H1 (cell line): ENCODE results near the gene MUC22. TPM values are rescaled to one million over a fixed set of nuclear protein-coding genes. Genes with fewer than 3 reads are reported as not detected.

Experiments used
- BCL11A ChIP-seq, 2 experiments: IDR thresholded peaks; one replicate each; pipeline ENCODE4 v1.6.1; 2011; ENCODE audit warnings: low read depth in 2 of 2, low read length in 2 of 2, mild to moderate bottlenecking in 2 of 2
- BRCA1 ChIP-seq: IDR thresholded peaks from 2 replicates; pipeline ENCODE4 v1.6.1; 2012; ENCODE audit warnings: low read depth, low read length, improper control_type of control experiment
- CHD7 ChIP-seq: fragments of 300-600 bp; sonication (generic); IDR thresholded peaks from 2 replicates; pipeline ENCODE4 v1.7.1; 2012; ENCODE audit warnings: low read length, moderate library complexity, mild to moderate bottlenecking, inconsistent platforms; ENCODE audit not compliant: insufficient replicate concordance
- JUND ChIP-seq: IDR thresholded peaks from 2 replicates; pipeline ENCODE4 v1.6.1; 2011; ENCODE audit warnings: mild to moderate bottlenecking, improper control_type of control experiment, low read length
- KDM1A ChIP-seq: fragments of 200-600, 300-600 bp; sonication (generic); IDR thresholded peaks from 2 replicates; pipeline ENCODE4 v1.7.1; 2016; ENCODE audit warnings: mild to moderate bottlenecking, low read length, borderline replicate concordance
- MAFK ChIP-seq: IDR thresholded peaks from 2 replicates; pipeline ENCODE4 v1.6.1; 2012; ENCODE audit warnings: low read depth, mild to moderate bottlenecking, improper control_type of control experiment, low read length
- POLR2AphosphoS5 ChIP-seq: IDR thresholded peaks from 2 replicates; pipeline ENCODE4 v1.6.1; 2011; ENCODE audit warnings: low read depth, low read length
- RNF2 ChIP-seq: fragments of 200-900, 300-1000 bp; sonication (generic); IDR thresholded peaks from 2 replicates; pipeline ENCODE4 v1.7.1; 2016; ENCODE audit warnings: borderline replicate concordance, low read depth, mild to moderate bottlenecking, antibody characterized with exemption, low read length; ENCODE audit not compliant: poor library complexity, severe bottlenecking; ENCODE audit errors: missing control alignments
- USF2 ChIP-seq: IDR thresholded peaks from 2 replicates; pipeline ENCODE4 v1.6.1; 2011; ENCODE audit warnings: low read length, improper control_type of control experiment
- ZNF274 ChIP-seq: IDR thresholded peaks from 2 replicates; pipeline ENCODE4 v1.7.0; 2012; ENCODE audit warnings: low read length, borderline replicate concordance; ENCODE audit errors: extremely low read depth
- polyA plus RNA-seq, 7 experiments: library from polyadenylated mRNA; depleted of rRNA in 3 of 7; stranded (reverse) in 5 of 7; unstranded in 2 of 7; fragments of >200 nt in 5 of 7; fragments of 200-250 nt in 2 of 7; gene quantifications; 1 replicate in 5 of 7; 2 replicates in 1 of 7; 4 replicates in 1 of 7; pipeline versions ENCODE4 v1.2.1 to v1.2.3, GENCODE V29; 2011 to 2013; ENCODE audit warnings: missing spikeins in 2 of 7, mixed read lengths in 2 of 7
- total RNA-seq: library from RNA; stranded (reverse); fragmentation: NEBNext Ultra II Directional; extraction: Animal tissue kit (Norgen Biotek cat#: 25700); gene quantifications from 2 replicates; pipeline ENCODE4 v1.2.1, GENCODE V29; 2021

Gene MUC22
- total and polyA plus RNA-seq, 2 of the 8 experiments (the other 6 are each of a cell fraction or from before 2014, with no cell fraction given): 0.02 TPM; not detected in 1

DNA sequence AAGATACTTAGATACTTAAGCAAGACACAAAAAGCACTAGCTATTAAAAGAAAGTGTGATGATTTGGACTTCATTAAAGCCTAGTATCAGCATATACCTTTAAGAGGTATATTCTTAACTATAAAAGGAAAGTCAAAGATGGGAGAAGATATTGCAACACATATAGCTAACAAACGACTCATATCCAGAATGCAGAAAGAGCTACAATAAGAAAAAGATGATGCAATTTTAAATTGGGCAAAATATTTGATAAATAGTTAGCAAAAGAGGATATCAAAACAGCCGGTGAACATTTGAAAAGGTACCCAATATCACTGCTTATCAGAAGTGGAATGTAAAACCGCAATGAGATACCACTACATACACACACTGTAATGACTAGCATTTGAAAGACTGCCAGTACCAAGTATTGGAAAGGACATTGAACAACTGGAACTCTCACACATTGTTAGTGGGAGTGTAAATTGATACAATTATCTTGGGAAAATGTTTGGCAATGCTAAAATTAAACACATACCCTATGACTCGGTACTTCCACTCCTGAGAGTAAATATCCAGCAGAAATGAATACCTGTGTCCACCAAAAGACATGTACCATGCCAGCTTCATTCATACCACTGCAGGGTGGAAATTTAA, 25.7 kb downstream of the MUC22 start (continued):
- TF ChIP-seq CHD7 (no peak), MAFK (no peak), USF2 (no peak), JUND (no peak), BRCA1 (no peak), KDM1A (no peak), RNF2 (no peak), POLR2AphosphoS5 (no peak), ZNF274 (no peak), BCL11A (IDR thresholded peaks at IDR 0.05; ENCODE audit: low read depth in 2 of 2, low read length in 2 of 2) (no peak)
